GM18526 (cell line): ENCODE results near the gene FGD1.

Source experiments
- POLR2A ChIP-seq: IDR thresholded peaks from 3 replicates; pipeline ENCODE4 v1.6.1; 2011; ENCODE audit not compliant: insufficient read length; ENCODE audit errors: extremely low read depth

The FGD1 gene

GRCh38 chrX:54482839-54483593 lies 13.0 kb downstream of the FGD1 start:
- TF ChIP-seq POLR2A = no peak

GRCh38 chrX:54479136-54480111 lies 16.6 kb downstream of the FGD1 start:
- TF ChIP-seq POLR2A = no peak

DNA sequence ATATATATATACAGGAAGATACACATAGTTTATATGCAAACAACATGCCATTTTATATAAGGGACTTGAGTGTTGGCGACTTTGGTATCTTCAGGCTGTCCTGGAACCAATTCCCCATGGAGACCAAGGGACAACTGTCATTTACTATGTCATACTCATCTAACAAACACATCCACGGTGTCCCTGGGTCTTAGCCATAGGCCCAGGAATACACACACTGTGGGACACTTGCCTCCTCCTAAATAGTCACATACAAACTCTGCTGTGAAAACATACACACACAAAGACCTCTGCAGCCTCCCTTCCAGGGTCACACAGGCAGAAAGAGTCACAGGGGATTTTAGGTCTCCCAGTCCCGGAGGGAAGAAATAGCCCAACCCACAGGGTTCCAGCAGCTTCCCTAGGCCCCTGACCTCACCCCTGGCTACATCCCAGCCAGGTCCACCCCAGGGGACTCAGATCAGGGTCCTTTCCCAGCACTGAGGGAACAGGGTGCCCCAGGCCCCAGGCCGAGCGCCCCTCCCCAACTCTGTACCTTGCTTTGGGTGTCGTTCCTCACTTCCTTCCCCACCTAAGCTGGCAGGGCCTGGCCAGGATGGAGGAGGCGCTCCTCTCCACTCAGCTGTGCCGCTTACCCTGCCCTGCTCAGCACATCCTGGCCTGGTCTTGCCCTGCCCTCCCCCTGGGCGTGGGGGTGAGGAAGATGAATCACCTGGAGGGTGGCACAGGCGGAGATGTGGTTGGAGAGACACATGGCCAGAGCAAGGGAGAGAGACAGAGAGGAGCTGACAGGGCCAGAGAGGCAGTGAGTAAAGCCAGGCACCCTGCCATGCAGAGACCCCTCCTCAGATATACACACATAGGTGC lies 21.8 kb downstream of the FGD1 start:
- TF ChIP-seq POLR2A = no peak

DNA sequence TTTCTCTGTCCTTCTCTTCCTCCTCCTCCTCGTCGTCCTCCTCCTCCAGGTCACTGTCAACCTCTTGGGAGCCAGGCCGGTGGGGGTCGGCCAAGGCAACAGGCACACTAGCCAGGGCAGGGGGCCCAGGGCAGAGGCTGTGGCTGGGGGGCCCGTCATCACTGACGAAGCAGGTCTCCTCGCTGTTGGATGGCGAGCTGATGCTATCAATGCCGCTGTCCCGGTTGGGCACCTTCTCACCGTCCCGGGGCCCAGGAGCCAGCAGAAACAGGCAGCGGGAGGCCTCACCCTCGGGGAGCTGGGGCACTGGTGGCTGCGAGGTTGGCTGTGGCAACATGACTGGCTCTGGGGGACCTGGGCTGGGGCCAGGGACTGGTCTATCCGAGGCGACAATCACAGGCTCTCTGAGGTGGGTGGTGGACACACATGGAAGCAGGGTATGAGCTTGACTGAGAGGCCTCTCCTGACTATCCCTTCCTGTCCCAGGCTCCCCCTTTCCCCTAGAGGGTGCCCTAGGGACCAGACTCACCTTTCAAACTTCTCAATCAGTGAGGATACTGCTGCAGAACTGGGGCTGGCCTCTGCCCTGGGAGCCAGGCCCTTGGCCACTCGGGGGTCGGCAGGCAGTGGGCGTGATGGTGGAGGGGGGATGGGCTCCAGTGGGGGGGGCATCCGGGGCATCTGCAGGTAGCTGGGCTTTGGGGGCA lies 25.8 kb downstream of the FGD1 start:
- no peak for TF ChIP-seq POLR2A

DNA sequence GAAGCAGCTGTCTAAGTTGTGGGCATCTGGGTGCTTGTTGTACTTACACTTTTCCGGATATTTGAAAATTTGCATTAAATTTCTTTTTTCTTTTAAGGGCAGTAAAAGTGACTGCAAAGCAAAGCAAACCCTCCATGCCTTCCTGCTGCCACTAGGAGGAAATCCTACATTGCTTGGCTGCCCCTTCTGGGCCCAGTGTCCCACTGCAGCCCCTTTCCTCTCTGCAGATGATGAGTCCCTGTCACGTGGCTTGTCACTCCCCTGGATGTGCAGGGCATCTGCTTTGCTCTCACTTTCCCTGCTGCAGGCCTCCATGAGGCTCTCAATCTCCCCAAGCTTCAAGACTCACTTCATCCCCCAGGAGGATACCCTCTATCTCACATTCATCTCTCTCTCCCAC lies 43.1 kb downstream of the FGD1 start:
- TF ChIP-seq POLR2A = no peak

GRCh38 chrX:54449929-54450328 lies 46.1 kb downstream of the FGD1 start:
- no peak for TF ChIP-seq POLR2A

DNA sequence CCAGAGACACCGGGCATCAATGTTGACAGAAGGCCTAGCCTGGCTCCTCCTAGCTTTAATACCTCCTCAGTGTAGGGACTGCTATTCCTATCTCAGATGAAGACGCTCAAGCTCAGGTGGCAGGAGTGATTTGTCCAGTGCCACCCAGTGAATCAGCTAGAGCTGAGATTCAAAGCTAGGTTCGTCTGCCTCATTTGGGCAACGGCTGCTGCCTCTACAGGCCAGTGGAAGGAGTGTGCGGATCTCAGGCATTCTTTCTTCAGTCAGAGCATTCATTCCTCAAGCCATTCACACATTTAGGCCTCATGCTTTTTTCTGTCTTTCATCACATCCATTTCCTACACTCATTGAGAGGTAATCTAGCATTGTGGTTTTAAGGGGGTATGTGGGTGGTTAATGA lies 48.6 kb downstream of the FGD1 start:
- no peak for TF ChIP-seq POLR2A

- TF ChIP-seq POLR2A = no peak
Measured at GRCh38 chrX:54446084-54446483, 50.0 kb downstream of the FGD1 start.

GRCh38 chrX:54444752-54445151 lies 51.3 kb downstream of the FGD1 start:
- no peak for TF ChIP-seq POLR2A

DNA sequence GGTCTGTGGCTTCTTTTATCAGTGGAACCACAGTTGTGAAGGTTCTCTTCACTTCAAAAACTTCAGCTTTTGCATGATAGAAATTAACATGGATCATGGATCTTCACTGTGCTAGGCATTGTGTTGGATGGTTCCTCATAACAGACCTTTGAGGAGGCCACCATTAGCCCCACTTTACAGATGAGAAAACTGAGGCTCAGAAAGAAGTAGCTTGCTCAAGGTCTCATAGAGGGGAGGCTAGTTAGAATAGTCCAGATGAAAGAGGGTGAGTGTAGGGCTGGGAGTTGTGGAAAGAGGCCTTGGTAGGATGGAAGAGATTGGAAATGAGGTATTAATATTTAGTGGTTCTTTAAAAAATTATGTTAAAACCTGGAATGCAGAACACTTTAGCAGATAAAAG lies 53.2 kb downstream of the FGD1 start:
- TF ChIP-seq POLR2A = no peak

- TF ChIP-seq POLR2A = peak; percentile 51
Measured at GRCh38 chrX:54439960-54440871, 55.8 kb downstream of the FGD1 start, which contains the start of gene TSR2. TSR2 (plus strand) TSS chrX:54440404; CDS start chrX:54440422, 18 bp downstream.

GRCh38 chrX:54435121-54435520 lies 60.9 kb downstream of the FGD1 start:
- no peak for TF ChIP-seq POLR2A

DNA sequence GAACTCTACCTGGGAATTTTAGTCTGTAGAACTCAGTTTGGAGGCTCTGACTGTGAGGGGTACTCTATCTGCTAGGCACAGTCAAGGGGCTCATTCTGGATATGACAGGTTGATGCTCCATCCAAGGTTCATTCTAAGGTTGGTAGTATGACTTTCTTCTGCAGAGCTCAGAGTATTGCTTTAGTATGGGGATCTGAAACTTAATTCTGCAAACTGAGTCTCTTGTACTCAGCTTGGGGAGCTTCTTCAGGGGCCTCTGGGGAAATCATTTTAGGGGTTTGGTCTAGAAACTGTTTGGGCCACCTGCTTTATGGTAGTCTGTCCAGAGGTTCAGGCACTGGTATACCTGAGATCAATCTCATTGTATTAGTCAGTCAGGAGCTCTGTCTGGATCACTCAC lies 65.5 kb downstream of the FGD1 start:
- TF ChIP-seq POLR2A = no peak
